Esophagus squamous epithelium (tissue), 4 donors: ENCODE data around the gene KIR3DL1.
"Not testable (repeated sequence)": the region's sequence is repeated elsewhere in the genome, so short reads cannot be mapped to it uniquely, and the experiment has no call there.

Experiments used
- CTCF ChIP-seq, 6 experiments: fragments of 450-650 bp in 4 of 6; fragments of 200-600 bp in 2 of 6; sonication (generic) in 2 of 6; IDR thresholded peaks; one replicate each; pipeline ENCODE4 v1.5.1; 2016 to 2019; ENCODE audit warnings: antibody characterized with exemption in 6 of 6, mild to moderate bottlenecking in 4 of 6, moderate library complexity in 4 of 6
- POLR2A ChIP-seq, 4 donors: fragments of 450-650 bp; IDR thresholded peaks; one replicate each; pipeline ENCODE4 v1.6.1; 2017; ENCODE audit warnings: antibody characterized with exemption in 4 of 4, mild to moderate bottlenecking in 4 of 4, moderate library complexity in 3 of 4

GRCh38 chr19:54769646-54770045 is 46.6 kb upstream of the KIR3DL1 start, which contains the start of gene KIR2DL1:
- not testable (repeated sequence) for TF ChIP-seq CTCF, POLR2A (IDR thresholded peaks at IDR 0.05)
